GM18873 (cell line): Measurements from ENCODE around the gene GHITM.
"Not testable (repeated sequence)": the region's sequence is repeated elsewhere in the genome, so short reads cannot be mapped to it uniquely, and the experiment has no call there.

Source experiments
- ATAC-seq: cut with Tn5 transposase; IDR thresholded peaks from one replicate; pipeline ENCODE4 v1.9.1; 2021; ENCODE audit warnings: mild to moderate bottlenecking, moderate library complexity, moderate number of reproducible peaks; ENCODE audit not compliant: unreplicated experiment, low FRiP score

GHITM gene

GRCh38 chr10:84173501-84173929 lies 34.2 kb downstream of the GHITM start, which contains the start of gene GPR15LG:
Gene GPR15LG (plus strand): TSS chr10:84173801. CDS start chr10:84173852, 51 bp downstream.
- ATAC-seq: peak; percentile 40

GRCh38 chr10:84175436-84175835 lies 36.1 kb downstream of the GHITM start:
- ATAC-seq: no peak

DNA sequence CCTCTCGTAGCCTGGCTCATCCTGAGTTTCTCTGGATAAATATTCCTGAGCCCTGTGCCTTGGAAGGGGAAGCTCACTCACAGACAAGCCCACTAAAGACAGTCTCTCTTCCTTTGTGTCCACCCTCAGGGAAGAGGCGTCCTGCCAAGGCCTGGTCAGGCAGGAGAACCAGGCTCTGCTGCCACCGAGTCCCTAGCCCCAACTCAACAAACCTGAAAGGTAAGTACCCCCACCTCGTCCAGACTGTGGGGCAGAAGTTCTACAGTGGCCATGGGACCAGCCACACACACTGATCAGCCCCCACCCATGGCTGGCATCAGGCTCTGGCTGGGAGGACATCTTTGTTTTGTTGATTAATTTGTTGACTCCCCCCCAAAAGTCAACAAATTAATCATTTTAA lies 37.0 kb downstream of the GHITM start:
- no peak for ATAC-seq

DNA sequence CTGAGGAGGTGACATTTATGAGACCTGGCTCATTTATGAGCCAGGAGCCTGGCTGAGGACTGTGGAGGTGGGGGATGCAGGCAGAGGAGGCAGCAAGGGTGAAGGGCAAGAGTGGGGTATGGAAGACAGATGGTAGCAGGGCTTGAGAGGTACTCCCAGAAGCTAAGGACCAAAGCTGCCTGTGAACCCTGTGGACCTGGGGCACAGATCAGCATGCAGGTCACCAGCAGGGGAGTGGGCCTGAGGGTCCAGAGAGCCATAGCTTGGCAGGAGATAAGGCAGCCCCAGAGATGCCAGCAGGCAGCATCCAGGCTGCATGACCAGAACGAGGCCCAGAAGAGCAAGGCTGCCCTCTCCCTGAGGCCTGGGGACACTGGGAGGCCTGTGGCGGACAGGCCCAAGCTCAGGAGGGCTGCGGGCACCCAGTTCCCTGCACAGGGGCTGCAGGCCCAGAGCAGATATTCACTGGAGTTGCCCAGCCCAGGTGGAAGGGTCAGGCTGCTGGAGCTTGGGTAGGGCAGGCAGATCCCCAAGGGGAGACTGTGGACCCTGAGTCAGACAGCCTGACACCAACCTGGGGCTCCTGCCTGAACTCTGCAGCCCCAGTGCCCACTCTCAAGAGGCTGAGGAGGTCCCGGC lies 37.6 kb downstream of the GHITM start:
- no peak for ATAC-seq

DNA sequence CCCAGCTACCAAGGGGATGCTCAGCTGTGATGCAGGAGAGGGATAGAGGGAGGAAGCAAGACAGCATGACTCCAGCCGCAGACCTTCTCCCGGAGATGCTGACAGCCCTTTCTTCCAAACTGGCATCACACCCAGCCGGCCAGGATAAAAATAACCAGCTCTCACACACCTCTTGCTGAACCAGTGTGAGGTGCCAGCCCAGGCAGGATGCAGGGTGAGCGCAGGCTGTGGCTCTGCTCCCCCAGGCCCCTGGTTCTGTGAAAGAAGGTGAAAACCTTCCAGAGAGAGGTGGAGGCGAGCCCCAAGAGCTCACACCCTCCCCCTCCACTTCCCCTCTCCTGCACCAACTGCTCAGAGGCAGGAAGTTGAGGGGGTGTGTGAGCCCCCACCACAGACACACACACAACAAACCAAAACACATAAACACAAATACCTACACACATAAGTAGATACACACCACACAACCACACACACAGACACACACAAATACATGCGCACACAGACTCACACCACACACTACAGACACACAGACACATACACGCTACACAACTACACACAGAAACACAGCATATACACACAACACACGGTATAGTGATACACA lies 38.3 kb downstream of the GHITM start:
- ATAC-seq: peak; percentile 27

- ATAC-seq: no peak
These were observed 38.9 kb downstream of the GHITM start for GRCh38 chr10:84178160-84178609.

DNA sequence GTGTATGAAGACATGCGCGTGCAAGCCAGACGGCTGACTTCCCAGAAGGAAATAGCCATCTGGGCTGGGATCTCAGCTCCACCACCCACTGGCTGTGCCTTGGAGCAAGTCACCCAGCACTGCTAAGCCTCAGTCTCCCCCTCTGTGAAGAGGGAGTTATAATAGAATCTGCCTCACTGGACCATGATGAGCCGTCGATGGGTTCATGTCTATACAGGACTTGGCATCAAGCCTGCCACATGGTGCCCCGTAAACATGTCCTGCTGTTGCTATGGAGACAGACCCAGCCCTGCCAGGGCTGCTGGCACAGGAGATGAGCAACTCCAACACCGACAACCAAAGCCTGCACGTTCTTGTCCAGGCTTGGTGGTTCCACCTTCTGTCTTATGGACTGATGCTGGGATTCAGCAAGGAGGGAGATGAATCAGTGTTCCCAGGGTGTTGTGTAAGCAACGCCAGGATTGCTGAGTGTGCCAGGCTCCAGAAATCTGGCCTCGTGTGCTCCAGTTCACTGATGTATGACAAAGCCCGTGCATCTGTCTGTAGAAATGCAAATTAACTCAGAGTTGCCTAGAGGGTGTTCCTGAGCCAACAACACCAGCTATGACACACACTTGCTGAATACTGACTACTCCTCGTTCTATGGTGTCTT lies 39.9 kb downstream of the GHITM start:
- ATAC-seq: peak; percentile 92

DNA sequence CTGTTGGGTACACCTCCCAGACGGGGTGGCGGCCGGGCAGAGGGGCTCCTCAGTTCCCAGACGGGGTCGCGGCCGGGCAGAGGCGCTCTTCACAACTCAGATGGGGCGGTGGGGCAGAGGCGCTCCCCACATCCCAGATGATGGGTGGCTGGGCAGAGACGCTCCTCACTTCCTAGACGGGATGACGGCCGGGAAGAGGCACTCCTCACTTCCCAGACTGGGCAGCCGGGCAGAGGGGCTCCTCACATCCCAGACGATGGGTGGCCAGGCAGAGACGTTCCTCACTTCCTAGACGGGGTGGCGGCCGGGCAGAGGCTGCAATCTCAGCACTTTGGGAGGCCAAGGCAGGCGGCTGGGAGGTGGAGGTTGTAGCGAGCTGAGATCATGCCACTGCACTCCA lies 41.1 kb downstream of the GHITM start:
- ATAC-seq: not testable (repeated sequence)

GRCh38 chr10:84181631-84182030 lies 42.3 kb downstream of the GHITM start:
- ATAC-seq: no peak

GRCh38 chr10:84184517-84184916 lies 45.2 kb downstream of the GHITM start:
- ATAC-seq: no peak

DNA sequence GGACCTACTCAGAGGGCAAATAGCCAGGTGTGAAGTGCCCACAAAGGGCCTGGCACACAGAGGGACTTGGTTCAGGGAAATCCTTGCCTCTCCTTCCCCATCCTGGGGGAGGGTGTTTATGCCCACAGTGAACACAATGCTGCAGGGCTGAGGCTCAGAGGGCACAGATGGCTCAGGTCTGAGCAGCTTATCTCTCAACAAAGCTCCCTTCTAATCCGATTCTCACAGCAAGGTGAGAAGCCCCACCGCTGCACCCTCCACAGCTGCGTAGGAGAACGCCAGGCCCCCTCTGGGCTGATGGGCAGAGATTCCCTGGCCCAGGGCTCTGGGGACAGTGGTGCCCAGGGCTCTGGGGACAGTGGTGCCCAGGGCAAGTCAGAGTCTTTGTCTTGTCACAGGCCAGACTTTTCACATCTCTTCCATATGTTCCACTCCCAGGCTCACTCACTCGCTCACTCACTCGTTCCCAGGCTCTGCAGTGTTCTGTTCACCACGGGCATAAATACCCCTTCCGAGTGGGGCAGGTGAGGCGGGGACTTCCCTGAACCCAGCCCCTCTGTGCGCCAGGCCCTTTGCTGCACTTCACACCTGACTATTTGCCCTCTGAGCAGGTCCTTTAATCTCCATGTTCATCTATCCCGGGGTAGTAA lies 46.3 kb downstream of the GHITM start:
- ATAC-seq: no peak

DNA sequence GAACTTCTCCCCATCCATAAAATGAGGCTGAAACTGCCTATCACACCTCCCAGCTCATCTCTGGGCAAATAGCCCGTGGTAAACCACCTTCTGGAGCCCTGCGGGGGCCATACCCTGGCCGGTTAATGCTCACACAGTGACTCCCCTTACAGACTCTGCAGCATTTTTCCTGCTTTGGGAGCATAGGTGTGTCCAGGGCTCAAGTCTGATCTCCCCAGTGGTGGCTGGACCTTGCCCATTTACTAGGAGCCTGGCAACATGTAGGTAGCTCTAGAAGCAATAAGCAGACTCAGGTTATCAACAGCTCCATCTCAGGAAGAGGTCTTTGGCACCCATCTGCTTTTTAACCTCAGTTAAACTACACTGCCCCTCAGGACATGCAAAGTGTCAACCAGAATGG lies 49.5 kb downstream of the GHITM start:
- no peak for ATAC-seq

- ATAC-seq: no peak
These were observed 51.3 kb downstream of the GHITM start for GRCh38 chr10:84190621-84191020.

DNA sequence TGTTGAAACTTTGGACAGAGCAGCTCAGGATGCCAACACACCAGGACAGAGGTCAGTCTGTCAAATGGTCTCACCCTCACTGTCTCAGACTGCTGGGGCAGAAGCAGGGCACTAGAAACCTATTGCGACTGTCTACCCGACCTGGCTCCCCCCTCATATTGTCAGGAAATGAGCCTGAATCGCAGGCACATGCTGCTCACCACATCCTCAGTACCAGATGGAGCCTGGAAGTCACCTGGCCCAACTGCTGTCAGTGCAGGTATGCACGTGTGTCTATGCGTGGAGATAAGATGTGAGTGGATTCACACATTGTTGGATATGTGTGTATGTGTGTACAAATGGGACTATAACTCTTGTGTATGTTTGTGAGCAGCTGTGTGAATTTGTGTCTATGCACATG lies 51.8 kb downstream of the GHITM start:
- no peak for ATAC-seq

- ATAC-seq: no peak
These were observed 54.0 kb downstream of the GHITM start for GRCh38 chr10:84193327-84193726.

- ATAC-seq: peak; percentile 21
These were observed 54.6 kb downstream of the GHITM start for GRCh38 chr10:84193846-84194423.

- ATAC-seq: peak; percentile 50
These were observed 55.2 kb downstream of the GHITM start, which contains the start of gene CDHR1 for GRCh38 chr10:84194424-84195043. Gene CDHR1 (plus strand): TSS chr10:84194537. CDS start chr10:84194761, 224 bp downstream.

DNA sequence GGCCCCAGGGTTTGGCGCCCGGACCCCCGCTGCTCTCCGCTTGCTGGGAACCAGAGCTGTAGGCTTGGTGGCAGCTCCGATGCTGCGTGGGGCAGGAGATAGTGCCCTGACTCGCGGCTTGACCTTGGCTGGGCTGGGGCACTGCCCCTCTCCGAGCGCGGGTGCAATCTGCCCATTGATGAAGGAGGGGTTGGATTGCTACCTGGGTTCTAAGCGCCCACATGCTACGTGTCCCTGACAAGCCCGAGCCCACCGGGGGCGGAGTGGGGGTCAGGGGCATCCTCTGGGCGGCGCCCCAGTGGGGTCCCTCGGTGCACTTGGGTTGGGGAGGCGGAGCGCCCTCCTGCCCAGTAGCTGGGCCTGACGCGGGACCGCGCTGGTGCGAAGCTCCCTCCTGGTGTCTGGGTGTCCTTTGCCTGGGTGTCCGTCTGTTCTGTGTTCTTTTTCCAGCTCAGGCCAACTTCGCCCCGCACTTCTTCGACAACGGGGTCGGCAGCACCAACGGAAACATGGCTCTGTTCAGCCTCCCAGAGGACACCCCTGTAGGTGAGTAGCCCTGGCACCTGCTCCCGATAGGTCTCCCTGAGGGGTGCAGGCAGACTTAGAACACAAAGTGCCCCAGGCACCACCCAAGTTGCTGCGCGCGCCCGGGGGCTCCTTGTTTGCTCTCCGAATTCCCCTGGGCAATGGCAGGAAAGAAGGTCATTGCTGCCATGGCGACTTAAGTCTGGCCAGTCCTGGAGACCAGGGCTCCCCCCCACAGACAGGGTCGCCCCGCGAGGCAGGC lies 55.9 kb downstream of the GHITM start:
- ATAC-seq: no peak

DNA sequence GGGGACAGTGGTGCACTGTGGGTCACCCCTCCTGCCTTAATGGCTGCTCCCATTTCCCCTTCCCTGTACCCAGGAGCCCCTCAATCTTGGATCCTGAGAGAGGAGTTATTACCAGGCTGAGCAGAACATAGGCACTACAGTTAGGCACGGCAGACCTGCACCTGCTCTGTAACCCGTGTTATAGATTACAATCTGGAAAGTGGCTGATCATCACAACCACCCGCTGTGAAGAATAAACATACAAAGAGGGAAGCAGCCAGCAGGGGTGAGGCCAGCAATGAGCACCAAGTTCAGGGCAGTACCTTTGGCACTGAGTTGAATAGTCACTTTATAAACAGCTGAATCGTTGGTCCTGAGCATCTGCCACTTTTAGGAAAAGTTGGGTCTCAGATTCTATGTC lies 56.8 kb downstream of the GHITM start:
- ATAC-seq: no peak

GRCh38 chr10:84196941-84197340 lies 57.6 kb downstream of the GHITM start:
- ATAC-seq: no peak
